Rectal smooth muscle tissue (tissue), 1 donor: ENCODE data around the gene AP2A1.

Source experiments
- H3K27ac ChIP-seq: one replicate; pipeline ENCODE4 v1.7.0; 2013; ENCODE audit warnings: low read depth, low read length, inconsistent platforms
- H3K27me3 ChIP-seq: one replicate; pipeline ENCODE4 v1.7.0; 2013; ENCODE audit warnings: low read length; ENCODE audit not compliant: control insufficient read depth, insufficient read depth
- H3K36me3 ChIP-seq: one replicate; pipeline ENCODE4 v1.7.0; 2013; ENCODE audit warnings: low read length; ENCODE audit not compliant: control insufficient read depth, insufficient read depth
- H3K4me1 ChIP-seq: one replicate; pipeline ENCODE4 v1.7.0; 2013; ENCODE audit warnings: low read length; ENCODE audit not compliant: control insufficient read depth, insufficient read depth
- H3K4me3 ChIP-seq: one replicate; pipeline ENCODE4 v1.7.0; 2013; ENCODE audit warnings: low read length
- H3K9ac ChIP-seq: one replicate; pipeline ENCODE4 v1.7.0; 2013; ENCODE audit warnings: low read length

Gene AP2A1

GRCh38 chr19:49749055-49749716 lies 17.6 kb upstream of the AP2A1 start:
- H3K27me3 ChIP-seq, result no peaks in the 10 kb centered on the region

DNA sequence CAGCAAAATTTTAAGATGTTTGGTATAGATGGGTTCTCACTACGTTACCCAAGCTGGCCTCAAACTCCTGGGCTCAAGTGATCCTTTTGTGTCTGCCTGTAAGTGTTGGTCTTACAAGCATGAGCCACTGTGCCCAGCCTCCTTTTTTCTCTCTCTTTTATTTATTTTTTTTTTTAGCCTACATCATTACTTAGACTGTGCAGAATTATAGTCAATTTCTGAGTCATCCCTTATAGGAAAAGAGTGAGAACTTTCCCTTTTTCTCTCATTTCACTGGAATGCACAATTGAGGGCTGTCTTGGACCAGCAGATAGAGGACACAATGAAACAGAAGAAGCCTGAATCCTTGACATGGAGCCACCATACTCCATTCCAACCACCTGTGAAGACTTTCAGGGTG lies 17.0 kb upstream of the AP2A1 start:
- Histone ChIP-seq H3K4me1 (no peaks in the 10 kb centered on the region), H3K4me3 (no peak overlapping the region), H3K27ac (no peak overlapping the region), H3K36me3 (no peaks in the 10 kb centered on the region), H3K9ac (no peak overlapping the region), H3K27me3 (no peaks in the 10 kb centered on the region)

More at GRCh38 chr19:49749055-49749716, 17.6 kb upstream of the AP2A1 start:
- Histone ChIP-seq H3K9ac (no peak overlapping the region), H3K4me1 (no peaks in the 10 kb centered on the region), H3K4me3 (no peak overlapping the region), H3K36me3 (no peaks in the 10 kb centered on the region), H3K27ac (no peak overlapping the region)

GRCh38 chr19:49752701-49753100 lies 14.1 kb upstream of the AP2A1 start:
- no peaks in the 10 kb centered on the region for H3K4me1 ChIP-seq
- H3K27ac ChIP-seq, result no peak overlapping the region
- H3K4me3 ChIP-seq, result no peak overlapping the region
- no peaks in the 10 kb centered on the region for H3K27me3 ChIP-seq
- no peaks in the 10 kb centered on the region for H3K36me3 ChIP-seq
- H3K9ac ChIP-seq, result no peak overlapping the region

GRCh38 chr19:49755956-49756355 lies 10.8 kb upstream of the AP2A1 start:
- H3K27me3 ChIP-seq, result no peaks in the 10 kb centered on the region
- no peak overlapping the region for H3K4me3 ChIP-seq
- H3K9ac ChIP-seq, result no peak overlapping the region
- no peak overlapping the region for H3K27ac ChIP-seq
- H3K36me3 ChIP-seq, result no peaks in the 10 kb centered on the region
- no peaks in the 10 kb centered on the region for H3K4me1 ChIP-seq

GRCh38 chr19:49758292-49758691 lies 8.5 kb upstream of the AP2A1 start:
- Histone ChIP-seq H3K4me1 (no peaks in the 10 kb centered on the region), H3K9ac (no peak overlapping the region), H3K4me3 (no peak overlapping the region), H3K27me3 (no peaks in the 10 kb centered on the region), H3K27ac (no peak overlapping the region), H3K36me3 (no peaks in the 10 kb centered on the region)

DNA sequence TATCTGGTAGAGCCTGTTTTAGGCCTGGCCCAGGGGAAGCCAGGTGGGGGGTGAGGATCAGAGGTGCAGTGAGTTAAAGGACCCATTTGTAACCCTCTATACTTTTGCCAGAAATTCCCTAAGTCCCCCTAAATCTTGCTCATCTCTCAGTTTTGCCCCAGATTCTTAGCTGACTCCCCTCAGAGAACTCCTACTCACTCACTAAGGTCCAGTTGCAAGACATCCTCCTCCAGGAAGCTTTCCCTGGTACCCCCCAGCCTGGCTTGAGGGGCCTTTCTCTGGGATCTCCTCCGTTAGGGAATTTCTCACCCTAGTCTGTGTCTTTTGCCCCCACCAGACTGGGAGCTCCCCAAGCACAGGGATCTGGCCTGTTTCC lies 5.6 kb upstream of the AP2A1 start:
- Histone ChIP-seq H3K4me3 (no peak overlapping the region), H3K4me1 (no peaks in the 10 kb centered on the region), H3K27me3 (no peaks in the 10 kb centered on the region), H3K9ac (no peak overlapping the region), H3K36me3 (no peaks in the 10 kb centered on the region), H3K27ac (peak overlapping the region; percentile 55)

- H3K36me3 ChIP-seq, result no peaks in the 10 kb centered on the region
- no peak overlapping the region for H3K4me3 ChIP-seq
- H3K27me3 ChIP-seq, result no peaks in the 10 kb centered on the region
- H3K9ac ChIP-seq, result no peak overlapping the region
- peak overlapping the region; percentile 55 for H3K27ac ChIP-seq
- no peaks in the 10 kb centered on the region for H3K4me1 ChIP-seq
These were observed 5.0 kb upstream of the AP2A1 start for GRCh38 chr19:49761625-49762311.

DNA sequence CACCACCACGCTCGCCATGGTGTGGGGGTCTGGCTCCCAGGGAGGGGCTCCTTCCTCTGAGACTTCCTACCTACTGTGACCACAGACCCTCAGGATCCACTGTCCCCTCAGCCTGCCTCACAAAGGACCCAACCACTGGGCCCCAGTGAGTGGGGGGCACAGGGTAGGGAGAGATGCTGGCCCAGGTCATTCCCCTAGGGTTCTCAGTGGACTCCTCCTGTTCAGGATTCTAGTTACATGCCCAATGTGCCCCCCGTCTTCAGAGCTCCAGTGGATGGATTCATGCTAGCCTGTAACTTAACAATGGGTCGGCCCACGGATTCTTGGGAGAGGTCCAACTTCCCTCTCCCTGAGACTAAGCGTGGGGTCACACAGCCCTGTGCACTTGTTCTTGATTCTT lies 3.6 kb upstream of the AP2A1 start, which contains the start of gene TSKS:
TSS of gene TSKS (minus strand) at position 77 of the 400 bp plus-strand sequence. CDS start at position 18, 59 bp downstream.
- Histone ChIP-seq H3K27me3 (no peaks in the 10 kb centered on the region), H3K4me3 (no peak within 1 kb of the TSS), H3K9ac (no peak within 1 kb of the TSS), H3K36me3 (no peaks in the 10 kb centered on the region), H3K27ac (no peak within 1 kb of the TSS), H3K4me1 (peaks cover 6% of the 10 kb centered on the region)

DNA sequence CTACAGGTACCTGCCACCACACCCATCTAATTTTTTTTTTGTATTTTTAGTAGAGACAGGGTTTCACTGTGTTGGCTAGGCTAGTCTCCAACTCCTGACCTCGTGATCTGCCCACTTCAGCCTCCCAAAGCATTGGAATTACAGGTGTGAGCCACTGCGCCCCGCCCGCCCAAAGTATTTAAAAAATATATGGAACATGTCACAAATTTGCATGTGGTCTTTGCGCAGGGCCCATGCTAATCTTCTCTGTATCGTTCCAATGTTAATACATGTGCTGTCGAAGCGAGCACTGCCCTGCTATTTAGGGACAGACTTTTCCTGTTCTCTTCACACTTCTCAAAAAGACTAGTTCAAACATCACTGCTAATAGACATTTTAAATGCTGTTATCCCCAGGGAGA lies 2.5 kb upstream of the AP2A1 start:
- Histone ChIP-seq H3K36me3 (no peaks in the 10 kb centered on the region), H3K27me3 (no peaks in the 10 kb centered on the region), H3K4me3 (no peak overlapping the region), H3K9ac (no peak overlapping the region), H3K4me1 (peaks cover 10% of the 10 kb centered on the region), H3K27ac (no peak overlapping the region)

DNA sequence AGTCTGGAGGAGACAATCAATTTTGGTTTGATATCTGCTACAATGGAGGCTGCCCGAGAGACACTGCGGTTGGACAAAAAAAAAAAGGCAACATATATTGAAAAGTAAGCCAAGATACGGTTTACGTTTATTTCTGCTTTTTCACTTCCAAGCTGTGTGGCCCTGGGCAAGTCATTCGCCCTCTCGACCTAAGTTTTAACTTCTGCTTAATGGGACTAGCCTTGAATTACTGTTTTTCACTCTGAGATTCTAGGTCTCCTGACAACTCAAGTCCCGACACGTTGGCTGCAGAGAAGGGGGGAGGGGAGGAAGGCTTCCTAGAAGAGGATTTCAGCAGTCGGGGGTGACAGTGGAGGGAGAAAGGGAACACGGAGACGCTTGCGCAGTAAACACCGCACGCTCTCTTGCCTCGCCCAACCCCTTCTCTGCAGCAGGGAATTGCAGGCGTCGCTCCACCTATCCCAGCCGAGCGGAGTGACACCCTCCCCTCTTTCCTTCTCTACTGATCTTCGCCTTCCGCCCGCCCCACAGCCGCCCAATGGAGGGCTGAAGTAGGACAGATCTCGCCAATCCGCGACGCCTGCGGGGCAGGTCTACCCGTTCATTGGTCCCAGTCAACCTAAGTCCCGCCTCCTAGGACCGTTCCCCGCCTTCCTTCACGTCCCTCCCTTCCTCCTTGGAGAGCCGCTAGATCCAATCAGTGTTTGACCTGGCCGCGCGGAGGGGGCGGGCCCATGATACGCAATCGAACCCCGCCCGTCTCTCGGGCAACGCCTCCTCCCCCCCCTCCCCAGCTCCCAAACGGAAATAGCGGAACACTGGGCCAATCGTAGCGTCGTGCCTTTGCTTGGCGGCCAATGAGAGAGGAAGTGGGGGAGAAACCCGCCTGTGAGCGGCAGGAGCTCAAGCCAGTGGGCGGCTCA lies 533 bp upstream of the AP2A1 start:
- Histone ChIP-seq H3K9ac (peak overlapping the region; percentile 10), H3K27ac (peak overlapping the region; percentile 82), H3K4me3 (peak overlapping the region; percentile 45), H3K4me1 (peaks cover 10% of the 10 kb centered on the region), H3K36me3 (no peaks in the 10 kb centered on the region), H3K27me3 (no peaks in the 10 kb centered on the region)

DNA sequence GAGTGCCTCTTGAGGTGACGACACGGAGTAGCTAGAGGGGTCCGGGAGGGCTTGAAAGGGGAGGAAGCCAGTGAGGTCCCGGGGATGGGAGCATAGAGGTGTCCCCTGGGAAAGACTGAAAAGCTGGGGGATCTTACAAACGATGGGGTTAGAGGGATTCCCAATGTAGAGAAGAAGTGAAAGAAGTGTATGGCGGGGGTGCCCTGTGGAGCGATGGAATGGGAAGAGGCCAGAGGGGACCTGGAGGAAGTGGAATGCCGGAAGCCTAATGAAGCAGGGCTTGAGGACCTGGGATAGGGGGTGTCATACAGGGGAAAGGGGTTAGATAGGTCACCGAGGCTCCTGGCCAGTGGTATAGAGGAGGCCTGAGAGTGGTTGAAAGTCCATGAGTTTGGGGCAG lies 580 bp downstream of the AP2A1 start:
- H3K36me3 ChIP-seq, result no peaks in the 10 kb centered on the region
- peak overlapping the region; percentile 71 for H3K4me3 ChIP-seq
- H3K4me1 ChIP-seq, result peaks cover 10% of the 10 kb centered on the region
- H3K27me3 ChIP-seq, result no peaks in the 10 kb centered on the region
- peak overlapping the region; percentile 80 for H3K27ac ChIP-seq
- peak overlapping the region; percentile 61 for H3K9ac ChIP-seq

- peaks cover 10% of the 10 kb centered on the region for H3K4me1 ChIP-seq
- no peaks in the 10 kb centered on the region for H3K36me3 ChIP-seq
- H3K4me3 ChIP-seq, result peak overlapping the region; percentile 71
- peak overlapping the region; percentile 61 for H3K9ac ChIP-seq
- no peaks in the 10 kb centered on the region for H3K27me3 ChIP-seq
- no peak overlapping the region for H3K27ac ChIP-seq
These were observed 1.3 kb downstream of the AP2A1 start for GRCh38 chr19:49767967-49768581.
